Colon (tissue), 2 donors: ENCODE results near the gene ZNF282.
"Not testable (repeated sequence)": the region's sequence is repeated elsewhere in the genome, so short reads cannot be mapped to it uniquely, and the experiment has no call there.

Experiments
- FAIRE-seq: peaks from 2 replicates; lab custom pipeline; 2012; peaks lifted over from hg19 to GRCh38; lab: Jason Lieb, UNC
- donor health status: control.
- donor health status: control.

Gene ZNF282

GRCh38 chr7:149225656-149226055 is 30.3 kb downstream of the ZNF282 start:
- FAIRE-seq: no peak

DNA sequence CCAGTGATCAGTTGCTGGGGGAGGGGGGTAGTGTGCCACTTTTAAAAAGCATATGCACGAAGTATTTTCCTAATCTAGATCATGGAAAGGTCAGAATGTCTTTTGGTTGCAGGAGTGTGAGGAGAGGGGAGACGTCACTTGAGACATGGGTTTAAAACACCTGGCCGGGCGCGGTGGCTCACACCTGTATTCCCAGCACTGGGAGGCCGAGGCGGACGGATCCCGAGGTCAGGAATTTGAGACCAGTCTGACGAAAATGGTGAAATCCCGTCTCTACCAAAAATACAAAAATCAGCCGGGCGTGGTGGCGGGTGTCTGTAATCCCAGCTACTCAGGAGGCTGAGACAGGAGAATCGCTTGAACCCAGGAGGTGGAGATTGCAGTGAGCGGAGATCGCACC is 31.0 kb downstream of the ZNF282 start:
- FAIRE-seq: not testable (repeated sequence)

GRCh38 chr7:149226840-149227494 is 31.6 kb downstream of the ZNF282 start:
- no peak for FAIRE-seq

GRCh38 chr7:149228831-149229471 is 33.6 kb downstream of the ZNF282 start:
- FAIRE-seq: no peak

DNA sequence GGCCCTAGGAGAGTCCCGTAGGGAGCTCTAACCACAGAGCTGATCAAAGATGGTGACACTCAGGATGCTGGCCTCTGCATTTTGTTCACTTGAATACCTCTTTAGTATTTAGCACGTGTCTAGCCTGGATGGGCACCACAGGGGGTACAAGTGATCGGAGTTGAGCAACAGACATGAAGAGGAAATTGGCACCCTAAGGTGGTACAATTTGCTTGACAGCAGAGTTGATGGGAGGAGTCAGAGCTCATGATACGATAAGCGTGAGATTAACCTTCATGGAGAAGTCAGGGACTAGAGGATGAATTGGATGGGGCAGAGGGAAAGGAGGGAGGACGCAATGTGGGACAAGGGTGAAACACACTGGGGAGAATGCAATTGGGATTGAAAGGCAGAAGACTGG is 34.2 kb downstream of the ZNF282 start:
- FAIRE-seq: no peak

- FAIRE-seq: no peak
These were observed 37.0 kb downstream of the ZNF282 start for GRCh38 chr7:149232362-149232761.

DNA sequence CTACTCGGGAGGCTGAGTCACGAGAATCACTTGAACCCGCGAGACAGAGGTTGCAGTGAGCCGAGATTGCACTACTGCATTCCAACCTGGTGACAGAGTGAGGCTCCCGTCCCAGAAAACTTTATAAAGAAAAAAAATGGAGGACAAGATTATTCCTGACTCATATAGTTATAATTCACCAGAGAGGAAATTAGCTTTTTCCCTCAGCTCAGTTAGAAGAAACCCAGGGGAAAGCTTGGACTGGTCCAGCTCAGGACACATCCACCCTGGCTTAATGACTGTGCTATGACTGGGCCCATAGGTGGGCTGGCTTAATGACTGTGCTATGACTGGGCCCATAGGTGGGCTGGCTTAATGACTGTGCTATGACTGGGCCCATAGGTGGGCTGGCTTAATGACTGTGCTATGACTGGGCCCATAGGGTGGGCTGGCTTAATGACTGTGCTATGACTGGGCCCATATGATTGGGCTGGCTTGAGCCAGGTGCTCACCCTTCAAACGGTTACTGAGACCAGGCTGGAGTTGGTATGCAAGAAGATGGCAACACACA is 38.4 kb downstream of the ZNF282 start:
- not testable (repeated sequence) for FAIRE-seq

GRCh38 chr7:149237502-149237901 is 42.2 kb downstream of the ZNF282 start:
- FAIRE-seq: no peak

GRCh38 chr7:149238051-149238450 is 42.7 kb downstream of the ZNF282 start:
- FAIRE-seq: no peak

DNA sequence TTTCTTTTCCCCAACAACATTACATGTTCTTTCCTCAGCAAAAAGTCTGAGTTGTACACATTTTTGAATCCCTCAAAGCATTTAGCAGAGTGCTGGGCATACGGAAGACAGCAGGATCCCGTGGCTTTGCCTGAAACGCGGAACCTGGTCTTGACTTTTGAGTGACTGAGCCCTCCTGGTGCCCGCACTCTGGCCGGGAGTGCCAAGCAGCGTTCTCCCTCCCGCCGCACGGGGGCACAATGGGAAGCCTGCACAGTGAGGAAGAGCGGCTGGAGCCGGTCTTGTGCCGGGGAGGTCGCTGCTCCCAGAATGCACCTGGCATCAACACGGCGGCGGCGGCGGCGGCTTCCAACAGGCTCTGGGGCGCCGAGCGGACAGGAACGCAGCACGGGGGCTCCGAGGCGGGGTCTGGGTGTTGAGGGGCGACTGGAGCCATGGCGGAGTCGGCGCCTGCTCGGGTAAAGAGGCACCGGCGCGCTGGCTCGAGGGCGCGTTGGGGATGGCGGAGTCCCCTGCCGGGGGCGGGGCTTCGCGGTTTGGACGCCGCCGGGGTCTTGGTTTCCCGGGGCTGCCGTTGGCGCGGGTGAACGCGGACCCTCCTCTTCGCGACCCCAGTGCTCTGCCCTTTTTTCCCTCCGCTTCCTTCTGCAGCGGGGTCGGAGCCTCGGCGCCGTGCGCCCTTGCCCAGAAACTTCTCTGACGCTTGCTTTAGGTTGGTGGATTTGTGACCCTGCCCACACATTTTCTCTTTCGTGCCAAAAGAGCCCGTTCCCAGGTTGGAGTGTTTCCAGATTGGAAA is 44.2 kb downstream of the ZNF282 start, which contains the start of gene ZNF212:
Gene ZNF212 (plus strand): TSS at position 307 of the 799 bp plus-strand sequence. CDS start 128 bp downstream, at position 435.
- no peak for FAIRE-seq

DNA sequence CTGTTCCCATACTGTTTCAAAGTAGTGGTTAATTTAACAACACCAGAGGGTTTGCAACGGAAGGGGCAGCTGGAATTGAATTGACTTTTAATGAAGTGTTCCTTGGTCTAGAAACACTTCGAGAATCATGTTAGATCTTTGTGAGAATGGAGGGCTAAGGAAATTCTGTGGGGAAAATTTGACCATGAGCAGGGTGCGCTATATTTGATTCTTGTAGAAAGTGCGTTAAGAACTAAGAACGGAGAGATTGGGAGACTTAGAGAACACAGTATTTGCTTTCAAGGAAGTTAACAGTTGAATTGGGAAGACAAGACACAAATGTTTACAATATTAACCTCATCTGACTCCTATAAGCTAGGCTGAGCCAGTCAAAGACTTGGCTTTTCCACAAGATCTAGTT is 45.3 kb downstream of the ZNF282 start:
- FAIRE-seq: no peak

DNA sequence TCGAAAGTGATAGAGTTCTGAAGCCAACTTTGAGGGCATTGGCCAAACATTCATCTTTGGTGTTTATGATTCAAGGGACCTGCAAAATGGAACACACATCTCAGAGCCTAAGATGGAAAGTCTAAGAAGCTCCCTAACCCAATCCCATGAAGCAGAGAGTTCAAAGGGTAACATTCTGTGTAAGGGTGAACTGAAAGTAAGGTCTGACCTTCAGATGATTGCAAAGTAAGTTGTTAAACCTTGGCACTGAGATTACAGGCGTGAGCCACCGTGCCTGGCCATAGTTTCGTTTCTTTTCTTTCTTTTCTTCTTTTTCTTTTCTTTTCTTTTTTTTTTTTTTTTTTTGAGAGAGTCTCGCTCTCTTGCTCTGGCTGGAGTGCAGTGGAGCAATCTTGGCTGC is 46.4 kb downstream of the ZNF282 start:
- no peak for FAIRE-seq

GRCh38 chr7:149245244-149245643 is 49.9 kb downstream of the ZNF282 start:
- no peak for FAIRE-seq

DNA sequence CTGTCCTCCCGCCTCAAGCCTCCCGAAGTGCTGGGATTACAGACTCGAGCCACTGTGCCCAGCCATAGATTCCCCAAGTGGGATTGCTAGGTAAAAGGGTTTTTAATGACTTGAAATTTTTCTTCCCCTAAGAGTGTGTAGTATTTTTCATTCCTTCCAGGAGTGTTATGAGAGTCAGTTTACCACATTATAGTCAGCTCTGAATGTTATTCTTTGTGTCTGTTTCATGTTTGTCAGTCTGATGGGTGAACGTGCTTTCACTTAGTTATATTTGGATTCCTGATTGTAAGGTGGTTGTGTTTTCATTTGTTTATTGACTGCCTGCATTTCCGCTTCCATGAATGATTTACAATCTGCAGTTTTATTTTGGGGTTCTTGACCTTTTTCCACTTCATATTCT is 50.4 kb downstream of the ZNF282 start:
- no peak for FAIRE-seq

GRCh38 chr7:149248777-149249176 is 53.4 kb downstream of the ZNF282 start:
- FAIRE-seq: no peak

DNA sequence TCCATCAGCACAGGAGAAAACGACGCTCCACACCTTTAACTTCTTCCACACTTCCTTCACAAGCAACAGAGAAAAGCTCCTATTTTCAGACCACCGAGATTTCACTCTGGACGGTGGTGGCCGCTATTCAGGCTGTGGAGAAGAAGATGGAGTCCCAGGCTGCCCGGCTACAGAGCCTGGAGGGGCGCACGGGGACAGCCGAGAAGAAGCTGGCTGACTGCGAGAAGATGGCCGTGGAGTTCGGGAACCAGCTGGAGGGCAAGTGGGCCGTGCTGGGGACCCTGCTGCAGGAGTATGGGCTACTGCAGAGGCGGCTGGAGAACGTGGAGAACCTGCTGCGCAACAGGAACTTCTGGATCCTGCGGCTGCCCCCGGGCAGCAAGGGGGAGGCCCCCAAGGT is 54.8 kb downstream of the ZNF282 start:
- not testable (repeated sequence) for FAIRE-seq

DNA sequence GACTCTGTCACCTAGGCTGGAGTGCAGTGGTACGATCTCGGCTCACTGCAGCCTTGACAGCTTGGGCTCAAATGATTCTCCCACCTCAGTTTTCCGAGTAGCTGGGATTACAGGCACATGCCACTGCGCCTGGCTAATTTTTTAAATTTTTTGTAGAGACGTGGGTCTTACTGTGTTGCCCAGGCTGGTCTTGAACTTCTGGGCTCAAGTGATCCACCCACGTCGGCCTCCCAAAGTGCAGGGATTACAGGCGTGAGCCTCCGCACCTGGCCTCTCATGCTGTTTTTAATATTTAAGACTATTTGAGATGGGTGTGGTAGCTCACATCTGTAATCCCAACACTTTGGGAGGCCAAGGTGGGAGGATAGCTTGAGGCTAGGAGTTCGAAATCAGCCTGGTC is 56.2 kb downstream of the ZNF282 start:
- FAIRE-seq: not testable (repeated sequence)

GRCh38 chr7:149252378-149252777 is 57.0 kb downstream of the ZNF282 start:
- no peak for FAIRE-seq

DNA sequence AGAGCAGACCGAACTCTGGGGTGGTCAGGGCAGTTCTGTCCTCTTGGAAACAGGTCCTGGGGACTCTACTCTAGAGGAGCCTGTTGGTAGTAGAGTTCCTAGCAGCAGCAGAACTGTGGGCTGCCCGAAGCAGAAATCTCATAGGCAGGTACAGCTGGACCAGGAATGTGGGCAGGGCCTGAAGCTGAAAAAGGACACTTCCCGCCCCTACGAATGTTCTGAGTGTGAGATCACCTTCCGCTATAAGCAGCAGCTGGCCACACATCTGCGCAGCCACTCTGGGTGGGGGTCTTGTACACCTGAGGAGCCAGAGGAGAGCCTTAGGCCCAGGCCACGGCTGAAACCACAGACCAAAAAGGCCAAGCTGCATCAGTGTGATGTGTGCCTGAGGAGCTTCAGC is 58.3 kb downstream of the ZNF282 start:
- FAIRE-seq: no peak

DNA sequence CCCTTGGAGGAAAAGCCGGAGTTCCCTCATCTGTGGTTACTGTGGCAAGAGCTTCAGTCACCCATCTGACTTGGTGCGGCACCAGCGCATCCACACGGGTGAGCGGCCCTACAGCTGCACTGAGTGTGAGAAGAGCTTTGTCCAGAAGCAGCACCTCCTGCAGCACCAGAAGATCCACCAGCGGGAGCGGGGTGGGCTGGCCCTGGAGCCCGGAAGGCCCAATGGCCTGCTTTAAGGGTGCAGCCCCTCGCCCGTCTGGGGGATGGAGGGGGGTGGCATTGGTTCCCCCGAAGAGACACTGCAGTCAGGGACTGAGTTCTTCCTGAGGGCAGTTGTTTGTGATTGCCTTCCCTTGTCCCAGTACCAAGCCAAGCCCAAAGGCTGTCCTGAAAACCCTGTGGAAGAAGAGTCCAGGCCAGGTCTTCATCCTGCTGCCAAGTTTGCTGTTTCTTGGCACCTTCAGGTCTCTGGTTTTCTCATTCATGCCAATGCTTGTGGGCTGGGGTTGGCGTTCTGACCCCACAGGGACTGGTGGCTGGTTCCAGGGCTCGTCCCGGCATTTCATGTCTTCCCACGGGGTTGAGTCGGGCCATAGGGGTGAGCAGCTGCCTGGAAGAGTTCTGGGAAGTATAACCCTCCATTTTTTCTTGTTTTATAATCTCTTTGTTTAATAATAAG is 59.0 kb downstream of the ZNF282 start:
- no peak for FAIRE-seq

- FAIRE-seq: no peak
These were observed 59.8 kb downstream of the ZNF282 start for GRCh38 chr7:149255174-149255573.

DNA sequence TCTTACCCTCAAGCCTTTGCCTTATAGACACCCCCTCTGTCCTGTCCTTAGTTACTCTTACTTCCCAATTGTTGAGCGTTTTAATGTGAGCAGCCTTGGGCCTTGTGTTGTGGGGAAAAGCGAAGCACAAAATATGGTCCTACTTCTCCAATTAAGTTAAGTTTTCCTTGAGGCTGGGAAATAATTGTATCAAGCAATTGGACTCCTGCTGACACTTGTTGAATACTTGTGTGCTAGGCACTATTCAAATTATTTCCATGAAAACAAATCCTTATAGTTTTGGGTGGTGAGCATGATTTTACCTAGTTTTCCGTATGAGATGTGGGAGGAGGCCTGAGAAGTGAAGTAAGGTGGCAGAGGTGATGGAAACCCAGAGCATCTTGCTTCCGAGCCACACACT is 61.2 kb downstream of the ZNF282 start:
- FAIRE-seq: no peak
